GM12875 (cell line): Measurements from ENCODE around the gene DNAH11.

Source experiments
- H3K4me3 ChIP-seq: one replicate; pipeline ENCODE4 v1.5.1; 2011; ENCODE audit warnings: low read depth, low read length, control low read depth
- TF ChIP-seq, protein P1 (sequence below): IDR thresholded peaks from 2 replicates; pipeline ENCODE4 v1.5.1; 2011; ENCODE audit warnings: low read depth, mild to moderate bottlenecking, control low read depth, inconsistent platforms, low read length, moderate library complexity, borderline replicate concordance; ENCODE audit not compliant: insufficient read depth

The DNAH11 gene

DNA sequence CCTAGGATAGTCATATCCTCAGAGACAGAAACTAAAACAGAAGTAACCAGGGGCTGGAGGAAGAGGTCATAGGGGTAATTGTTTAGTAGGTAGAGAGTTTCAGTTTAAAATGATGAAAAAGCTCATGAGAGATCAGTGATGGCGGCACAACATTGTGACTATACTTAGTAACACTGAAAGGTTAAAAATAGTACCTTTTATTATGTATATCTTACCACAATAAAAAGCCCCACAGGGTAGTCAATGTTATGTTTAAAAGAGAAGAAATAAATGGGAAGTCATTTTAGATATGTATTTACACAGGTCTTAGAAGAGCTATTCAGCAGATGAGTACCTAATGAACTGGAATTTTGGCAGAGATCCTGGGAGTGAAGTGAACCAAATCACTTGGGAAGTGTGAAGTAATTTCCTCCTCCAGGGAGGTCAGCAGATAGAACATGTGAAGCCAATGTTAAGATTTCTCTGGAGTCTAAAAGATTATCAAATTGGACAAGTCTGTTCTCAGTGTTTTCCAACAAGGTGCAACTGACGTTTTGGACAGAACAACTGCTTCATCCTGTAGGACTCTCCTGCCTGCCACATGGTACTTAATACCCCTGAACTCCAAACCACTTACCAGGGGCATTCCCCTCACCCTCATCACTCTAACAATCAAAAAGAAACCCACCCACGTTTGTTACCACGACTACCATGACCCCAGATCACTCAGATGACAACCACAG lies 396.5 kb downstream of the DNAH11 start:
- H3K4me3 ChIP-seq: no peak overlapping the region
- TF ChIP-seq, protein P1, sequence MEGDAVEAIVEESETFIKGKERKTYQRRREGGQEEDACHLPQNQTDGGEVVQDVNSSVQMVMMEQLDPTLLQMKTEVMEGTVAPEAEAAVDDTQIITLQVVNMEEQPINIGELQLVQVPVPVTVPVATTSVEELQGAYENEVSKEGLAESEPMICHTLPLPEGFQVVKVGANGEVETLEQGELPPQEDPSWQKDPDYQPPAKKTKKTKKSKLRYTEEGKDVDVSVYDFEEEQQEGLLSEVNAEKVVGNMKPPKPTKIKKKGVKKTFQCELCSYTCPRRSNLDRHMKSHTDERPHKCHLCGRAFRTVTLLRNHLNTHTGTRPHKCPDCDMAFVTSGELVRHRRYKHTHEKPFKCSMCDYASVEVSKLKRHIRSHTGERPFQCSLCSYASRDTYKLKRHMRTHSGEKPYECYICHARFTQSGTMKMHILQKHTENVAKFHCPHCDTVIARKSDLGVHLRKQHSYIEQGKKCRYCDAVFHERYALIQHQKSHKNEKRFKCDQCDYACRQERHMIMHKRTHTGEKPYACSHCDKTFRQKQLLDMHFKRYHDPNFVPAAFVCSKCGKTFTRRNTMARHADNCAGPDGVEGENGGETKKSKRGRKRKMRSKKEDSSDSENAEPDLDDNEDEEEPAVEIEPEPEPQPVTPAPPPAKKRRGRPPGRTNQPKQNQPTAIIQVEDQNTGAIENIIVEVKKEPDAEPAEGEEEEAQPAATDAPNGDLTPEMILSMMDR: no peak

DNA sequence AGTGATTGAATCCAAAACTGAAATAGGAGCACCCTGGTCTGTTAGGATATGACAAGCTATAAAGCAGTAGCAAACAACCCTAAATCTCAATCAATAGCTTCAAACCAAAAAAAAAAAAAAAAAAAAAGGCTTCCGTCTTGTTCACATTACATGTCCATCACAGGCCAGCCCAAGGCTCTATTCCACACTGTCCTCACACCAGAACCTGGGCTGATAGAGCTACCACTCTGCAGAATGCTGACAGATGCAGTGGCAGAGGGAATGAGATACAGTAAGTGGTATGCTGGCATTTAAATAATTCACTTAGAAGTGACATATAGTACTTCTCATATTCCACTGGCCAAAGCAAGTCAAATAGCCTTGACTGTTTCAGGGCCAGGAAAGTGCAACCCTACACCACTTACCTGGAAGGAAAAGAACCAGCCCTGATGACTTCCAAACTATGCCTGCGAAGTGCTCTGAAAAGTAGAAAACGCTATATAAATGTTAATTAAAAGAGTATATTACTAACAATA lies 397.1 kb downstream of the DNAH11 start:
- TF ChIP-seq, protein P1: no peak
- no peak overlapping the region for H3K4me3 ChIP-seq

DNA sequence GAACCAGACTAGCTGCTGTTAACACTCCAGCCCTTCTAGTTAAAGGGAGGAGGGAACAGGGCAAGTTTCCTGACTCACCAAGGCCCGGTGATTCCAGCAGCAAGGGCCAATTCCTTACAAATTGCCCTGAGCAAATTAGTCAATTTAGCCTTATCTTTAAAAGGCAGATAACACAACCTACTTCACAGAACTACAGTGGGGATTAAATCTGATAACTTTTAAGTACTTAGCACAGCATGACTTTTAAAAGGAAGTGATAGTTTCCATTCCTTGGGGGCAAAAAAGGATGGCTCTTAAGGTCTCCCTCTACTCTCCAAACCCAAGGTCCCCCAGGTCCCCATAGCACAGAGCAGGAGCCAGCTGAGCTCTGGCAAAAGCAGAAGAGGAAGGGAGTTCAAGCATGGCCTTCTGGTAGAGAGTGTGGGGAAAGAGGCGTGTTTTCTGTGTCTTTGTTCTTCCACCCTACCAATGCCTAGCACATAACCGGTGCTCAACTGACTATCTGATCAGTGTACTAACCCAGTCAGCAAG lies 398.8 kb downstream of the DNAH11 start:
- TF ChIP-seq, protein P1: no peak
- no peak overlapping the region for H3K4me3 ChIP-seq

DNA sequence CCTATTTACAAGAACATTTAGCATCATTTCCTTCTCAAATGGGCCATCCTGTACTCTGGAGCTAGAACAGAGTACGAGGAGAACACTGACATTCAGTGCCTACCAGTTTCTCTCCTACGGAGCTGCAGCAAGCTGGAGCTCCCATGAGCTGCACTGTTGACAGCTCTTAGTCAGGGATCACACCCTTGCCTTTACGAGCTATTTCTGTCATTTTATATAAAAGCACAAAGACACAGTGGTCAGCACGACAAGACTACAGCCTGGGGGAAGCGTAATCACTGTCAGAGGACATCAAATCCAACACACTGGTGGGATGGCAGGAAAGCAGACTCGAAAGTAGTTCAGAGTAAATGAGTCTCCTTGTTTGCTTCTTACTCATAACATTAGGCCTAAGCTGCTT lies 400.1 kb downstream of the DNAH11 start:
- no peak overlapping the region for H3K4me3 ChIP-seq
- TF ChIP-seq, protein P1: no peak

DNA sequence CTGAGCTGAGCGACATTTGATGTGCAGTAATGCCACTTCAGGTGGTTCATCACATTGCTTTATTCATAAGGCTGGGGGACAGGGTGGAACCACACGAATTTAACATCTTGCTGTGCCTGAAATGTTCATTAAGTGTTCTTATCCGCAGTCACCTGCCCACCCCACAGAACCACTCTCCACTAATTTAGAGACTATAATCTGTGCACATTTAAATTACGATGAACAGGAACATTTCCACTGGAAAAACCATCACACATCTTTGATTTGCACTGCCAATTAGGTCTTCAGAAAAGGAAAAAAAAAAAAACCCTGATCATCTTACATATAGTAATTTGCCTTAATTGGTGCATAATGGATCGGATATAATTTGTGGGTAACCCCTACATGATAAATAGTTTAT lies 400.6 kb downstream of the DNAH11 start:
- no peak overlapping the region for H3K4me3 ChIP-seq
- TF ChIP-seq, protein P1: no peak

DNA sequence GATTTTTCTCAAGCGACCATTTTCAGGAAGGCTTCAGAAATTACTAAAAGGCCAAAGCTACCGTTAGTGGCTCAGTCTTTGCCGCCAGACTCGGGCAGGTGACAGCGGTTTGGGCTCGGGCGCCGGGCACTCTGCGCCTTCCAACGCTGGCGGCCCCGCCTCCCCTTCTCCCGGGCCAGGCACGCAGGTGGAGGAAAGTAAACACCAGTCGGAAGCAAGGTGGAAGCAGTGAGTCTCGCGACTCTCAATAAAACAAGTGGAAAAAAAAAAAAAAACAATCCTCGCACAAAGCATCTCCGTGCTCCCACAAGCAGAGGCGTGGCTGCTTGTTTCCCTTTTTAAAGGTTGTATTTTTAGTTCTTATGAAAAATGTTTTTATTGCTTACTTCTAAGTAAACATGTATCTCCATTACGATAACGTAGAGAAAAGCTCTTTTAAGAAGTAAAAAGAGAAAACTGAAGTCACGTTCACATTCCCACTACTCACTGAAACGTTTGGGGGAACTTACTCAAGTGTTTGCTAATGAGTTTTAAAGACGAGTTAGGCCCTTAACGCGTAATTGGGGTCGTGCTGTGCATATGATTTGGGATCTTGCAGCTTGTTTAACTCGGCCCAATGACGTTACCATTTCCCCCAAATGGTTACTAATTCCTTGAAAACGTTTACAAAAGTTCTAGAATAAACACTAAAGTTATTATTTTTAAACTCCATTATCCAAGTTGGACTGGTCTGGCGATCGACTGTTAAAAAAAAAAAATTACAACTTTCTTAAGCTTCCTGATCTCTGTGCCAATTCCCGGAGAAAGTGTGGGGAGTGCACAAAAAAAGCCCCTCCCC lies 402.0 kb downstream of the DNAH11 start:
- H3K4me3 ChIP-seq: peak overlapping the region; percentile 90
- TF ChIP-seq, protein P1: no peak
